Measurements from ENCODE around the gene PLEKHA8. TPM values are rescaled to one million over a fixed set of nuclear protein-coding genes. Genes with fewer than 3 reads are reported as not detected.

The PLEKHA8 gene
- total RNA-seq, 1 experiment from 2014 or later: 23.0 TPM

- Histone ChIP-seq H3K4me1 (replicated peaks; ENCODE audit: insufficient read depth) (peaks cover 28% of the 10 kb centered on the region), H3K79me2 (ENCODE audit: low read depth) (no peaks in the 10 kb centered on the region), H3F3A (ENCODE audit: insufficient read depth, low read depth) (peaks cover 28% of the 10 kb centered on the region), H3K27ac (no peak overlapping the region), H2AFZ (no peak overlapping the region), H4K20me1 (ENCODE audit: insufficient read depth) (peaks cover 5% of the 10 kb centered on the region; the same call in 1 of the 2 replicates), H3K9me2 (ENCODE audit: insufficient read depth) (no peaks in the 10 kb centered on the region), H3K4me2 (no peak overlapping the region), H3K36me3 (ENCODE audit: low read depth) (no peaks in the 10 kb centered on the region), H3K4me3 (no peak overlapping the region), H3K9me3 (ENCODE audit: insufficient read depth, low read depth) (no peaks in the 10 kb centered on the region), H3K27me3 (ENCODE audit: insufficient read depth, low read depth) (peaks cover 27% of the 10 kb centered on the region; the same call in 1 of the 2 replicates)
- TF ChIP-seq EZH2 (IDR thresholded peaks at IDR 0.05; ENCODE audit: low read depth) (no peak), CTCF (conservative IDR thresholded peaks at IDR 0.05) (no peak)
- ChIA-PET CTCF (no interaction called here), POLR2A (ENCODE audit: unreplicated experiment) (no interaction called here)
- DNase-seq: no peak
- no TSS peak for BruUV-seq (replicated peaks)
- intact Hi-C loops (cut with micrococcal nuclease; ENCODE audit: unreplicated experiment): loop anchor here (2.0 to 10.0 kb wide), 2 partner anchors 19 to 357 kb away; partner anchors contain the start of gene GGCT
Measured at GRCh38 chr7:30147785-30148184, 119.6 kb downstream of the PLEKHA8 start.

- no peaks in the 10 kb centered on the region for H3K36me3 ChIP-seq (ENCODE audit: low read depth)
- ChIA-PET CTCF (no interaction called here), POLR2A (ENCODE audit: unreplicated experiment) (interaction anchor here (0.6 to 0.8 kb wide), 2 partner anchors 29 to 243 kb away, joined by 3 to 4 read pairs; no protein-coding TSS in a partner anchor)
- H3K4me3 ChIP-seq: no peak overlapping the region
- no peak overlapping the region for H3K27ac ChIP-seq
- BruUV-seq (replicated peaks): TSS peak; percentile 79
- intact Hi-C loops (cut with micrococcal nuclease; ENCODE audit: unreplicated experiment): loop anchor here (2.0 to 10.0 kb wide), 2 partner anchors 18 to 356 kb away; partner anchors contain the start of gene GGCT
- peaks cover 5% of the 10 kb centered on the region; the same call in 1 of the 2 replicates for H4K20me1 ChIP-seq (ENCODE audit: insufficient read depth)
- H3K79me2 ChIP-seq (ENCODE audit: low read depth): no peaks in the 10 kb centered on the region
- no peak overlapping the region for H3K4me2 ChIP-seq
- peaks cover 27% of the 10 kb centered on the region; the same call in 1 of the 2 replicates for H3K27me3 ChIP-seq (ENCODE audit: insufficient read depth, low read depth)
- H3K9me3 ChIP-seq (ENCODE audit: insufficient read depth, low read depth): no peaks in the 10 kb centered on the region
- DNase-seq: no peak
- no peak overlapping the region for H2AFZ ChIP-seq
- no peaks in the 10 kb centered on the region for H3K9me2 ChIP-seq (ENCODE audit: insufficient read depth)
- H3K4me1 ChIP-seq (replicated peaks; ENCODE audit: insufficient read depth): peaks cover 22% of the 10 kb centered on the region
- H3F3A ChIP-seq (ENCODE audit: insufficient read depth, low read depth): peaks cover 22% of the 10 kb centered on the region
- TF ChIP-seq CTCF (conservative IDR thresholded peaks at IDR 0.05): no peak
- no peak for TF ChIP-seq EZH2 (IDR thresholded peaks at IDR 0.05; ENCODE audit: low read depth)
Measured at GRCh38 chr7:30148426-30148825, 120.2 kb downstream of the PLEKHA8 start.

- no peak overlapping the region; the same call in 1 of the 2 replicates for H2AFZ ChIP-seq
- H3K36me3 ChIP-seq (ENCODE audit: low read depth): no peaks in the 10 kb centered on the region
- no peak overlapping the region for H3K4me3 ChIP-seq
- peak overlapping the region; percentile 31 for H3K4me2 ChIP-seq
- no peak overlapping the region for H3K27ac ChIP-seq
- H3K4me1 ChIP-seq (replicated peaks; ENCODE audit: insufficient read depth): peaks cover 16% of the 10 kb centered on the region
- peaks cover 27% of the 10 kb centered on the region; the same call in 1 of the 2 replicates for H3K27me3 ChIP-seq (ENCODE audit: insufficient read depth, low read depth)
- no peak for TF ChIP-seq EZH2 (IDR thresholded peaks at IDR 0.05; ENCODE audit: low read depth)
- TF ChIP-seq CTCF (conservative IDR thresholded peaks at IDR 0.05): no peak
- peak; percentile 80 to 96 for DNase-seq
- H3F3A ChIP-seq (ENCODE audit: insufficient read depth, low read depth): peaks cover 16% of the 10 kb centered on the region; the same call in 1 of the 2 replicates
- no TSS peak for BruUV-seq (replicated peaks)
- H4K20me1 ChIP-seq (ENCODE audit: insufficient read depth): peaks cover 5% of the 10 kb centered on the region; the same call in 1 of the 2 replicates
- H3K79me2 ChIP-seq (ENCODE audit: low read depth): no peaks in the 10 kb centered on the region
- intact Hi-C loops (cut with micrococcal nuclease; ENCODE audit: unreplicated experiment): loop anchor here (2.0 to 10.0 kb wide), 2 partner anchors 18 to 356 kb away; partner anchors contain the start of gene GGCT
- H3K9me3 ChIP-seq (ENCODE audit: insufficient read depth, low read depth): no peaks in the 10 kb centered on the region
- ChIA-PET CTCF (no interaction called here), POLR2A (ENCODE audit: unreplicated experiment) (interaction anchor here (0.6 to 0.8 kb wide), 3 partner anchors 12 to 243 kb away, joined by 3 to 5 read pairs (median 4); no protein-coding TSS in a partner anchor)
- no peaks in the 10 kb centered on the region for H3K9me2 ChIP-seq (ENCODE audit: insufficient read depth)
Measured at GRCh38 chr7:30148951-30149459, 120.8 kb downstream of the PLEKHA8 start.

Measured in PC-9 (cell line).